A549 (cell line): Measurements from ENCODE around the gene PTPRA.

Experiments
- BHLHE40 ChIP-seq: IDR thresholded peaks from 2 replicates; pipeline ENCODE4 v1.6.1; 2012; ENCODE audit warnings: low read depth, low read length, inconsistent platforms
- CTCF ChIP-seq: fragments of >200 bp; sonication (Bioruptor Twin); formaldehyde crosslinking; IDR thresholded peaks from 3 replicates; pipeline ENCODE4 v1.5.1; 2016
- EP300 ChIP-seq, 2 experiments: fragments of >200 bp; sonication (Bioruptor Twin); formaldehyde crosslinking; IDR thresholded peaks; 2 replicates in 1 of 2; 3 replicates in 1 of 2; pipeline ENCODE4 v1.6.1; 2016 to 2017
- HMGXB4 ChIP-seq: fragments of 250-450 bp; sonication (Bioruptor Pico); IDR thresholded peaks from 2 replicates; pipeline ENCODE4 v1.5.0; 2021; ENCODE audit warnings: mild to moderate bottlenecking, moderate library complexity, borderline replicate concordance
- PHF8 ChIP-seq: fragments of 200-600 bp; sonication (generic); IDR thresholded peaks from 2 replicates; pipeline ENCODE4 v1.6.1; 2016; ENCODE audit warnings: low read depth, mild to moderate bottlenecking, antibody characterized with exemption, moderate library complexity, borderline replicate concordance
- POLR2A ChIP-seq: IDR thresholded peaks from 2 replicates; pipeline ENCODE4 v1.6.1; 2012; ENCODE audit warnings: mild to moderate bottlenecking, low read length
- RARB ChIP-seq: fragments of 250-450 bp; sonication (Bioruptor Pico); IDR thresholded peaks from 2 replicates; pipeline ENCODE4 v1.8.0; 2021; ENCODE audit warnings: mild to moderate bottlenecking, moderate library complexity
- REST ChIP-seq: fragments of 200-600 bp; sonication (generic); IDR thresholded peaks from 2 replicates; pipeline ENCODE4 v1.6.1; 2016; ENCODE audit warnings: antibody characterized with exemption, mild to moderate bottlenecking, moderate library complexity
- RNF2 ChIP-seq: fragments of 200-600 bp; sonication (generic); IDR thresholded peaks from 2 replicates; pipeline ENCODE4 v1.6.1; 2016; ENCODE audit warnings: low read depth, mild to moderate bottlenecking, antibody characterized with exemption, moderate library complexity, borderline replicate concordance
- SMC3 ChIP-seq: fragments of >200 bp; sonication (Bioruptor Twin); formaldehyde crosslinking; IDR thresholded peaks from 3 replicates; pipeline ENCODE4 v1.6.1; 2018; ENCODE audit warnings: inconsistent platforms
- USF2 ChIP-seq: fragments of 450-650 bp; IDR thresholded peaks from 2 replicates; pipeline ENCODE4 v1.6.1; 2014; ENCODE audit warnings: antibody characterized with exemption
- ZFP36 ChIP-seq: fragments of 450-650 bp; IDR thresholded peaks from 2 replicates; pipeline ENCODE4 v1.6.1; 2014; ENCODE audit warnings: borderline replicate concordance; ENCODE audit not compliant: partially characterized antibody
- ZNF302 ChIP-seq: fragments of 250-450 bp; sonication (Bioruptor Pico); IDR thresholded peaks from 2 replicates; pipeline ENCODE4 v1.9.0; 2021; ENCODE audit warnings: inconsistent platforms, mild to moderate bottlenecking, moderate library complexity

GRCh38 chr20:2914160-2914559 lies 40.9 kb downstream of the PTPRA start:
- TF ChIP-seq BHLHE40 (no peak), CTCF (peak; percentile 51), ZNF302 (no peak), RARB (CRISPR knock-in tag) (no peak), POLR2A (no peak), REST (no peak), ZFP36 (no peak), SMC3 (peak; percentile 39; the same call in 2 of the 3 replicates), EP300 (IDR thresholded peaks at IDR 0.05) (no peak), USF2 (no peak), HMGXB4 (CRISPR knock-in tag) (no peak), PHF8 (no peak), RNF2 (no peak)
